Measurements from ENCODE around the gene CDIP1.

Gene CDIP1

GRCh38 chr16:4487955-4488498, 50.5 kb downstream of the CDIP1 start:
- peak overlapping the region; percentile 71 for H3K4me2 ChIP-seq (ENCODE audit: low read depth, low read length, poor library complexity, severe bottlenecking)
- TF ChIP-seq EZH2phosphoT487 (IDR thresholded peaks at IDR 0.05; ENCODE audit: borderline replicate concordance) (no peak), CTCF (conservative IDR thresholded peaks at IDR 0.05; ENCODE audit: low read length) (no peak)

GRCh38 chr16:4486126-4486893, 52.3 kb downstream of the CDIP1 start:
- Histone ChIP-seq H2AFZ (ENCODE audit: low read length) (no peak overlapping the region), H3K9ac (ENCODE audit: low read depth, low read length, poor library complexity, severe bottlenecking) (no peak overlapping the region), H4K20me1 (ENCODE audit: insufficient read depth, low read length, poor library complexity, severe bottlenecking) (no peaks in the 10 kb centered on the region), H3K36me3 (ENCODE audit: insufficient read depth, low read length) (no peaks in the 10 kb centered on the region), H3K4me2 (ENCODE audit: low read depth, low read length, poor library complexity, severe bottlenecking) (no peak overlapping the region), H3K9me3 (ENCODE audit: insufficient read depth, low read depth, low read length) (no peaks in the 10 kb centered on the region), H3K9me2 (replicated peaks; ENCODE audit: low read depth, low read length) (no peaks in the 10 kb centered on the region), H3K4me3 (ENCODE audit: low read length, poor library complexity, severe bottlenecking) (no peak overlapping the region), H3K27me3 (ENCODE audit: insufficient read depth, low read length, poor library complexity, severe bottlenecking) (no peaks in the 10 kb centered on the region), H3F3A (ENCODE audit: low read depth) (peaks cover 2% of the 10 kb centered on the region; the same call in 1 of the 2 replicates), H3K79me2 (ENCODE audit: insufficient read depth, low read length) (peaks cover 21% of the 10 kb centered on the region; the same call in 1 of the 2 replicates), H3K4me1 (ENCODE audit: insufficient read depth, low read length, poor library complexity, severe bottlenecking) (peaks cover 20% of the 10 kb centered on the region)
- TF ChIP-seq EZH2phosphoT487 (IDR thresholded peaks at IDR 0.05; ENCODE audit: borderline replicate concordance) (no peak), CTCF (conservative IDR thresholded peaks at IDR 0.05; ENCODE audit: low read length) (no peak)

More at GRCh38 chr16:4487955-4488498, 50.5 kb downstream of the CDIP1 start:
- Histone ChIP-seq H3F3A (ENCODE audit: low read depth) (peaks cover 2% of the 10 kb centered on the region; the same call in 1 of the 2 replicates), H3K9ac (ENCODE audit: low read depth, low read length, poor library complexity, severe bottlenecking) (peak overlapping the region; percentile 35), H3K4me3 (ENCODE audit: low read length, poor library complexity, severe bottlenecking) (peak overlapping the region; percentile 48), H3K9me3 (ENCODE audit: insufficient read depth, low read depth, low read length) (no peaks in the 10 kb centered on the region), H4K20me1 (ENCODE audit: insufficient read depth, low read length, poor library complexity, severe bottlenecking) (no peaks in the 10 kb centered on the region), H3K4me1 (ENCODE audit: insufficient read depth, low read length, poor library complexity, severe bottlenecking) (peaks cover 20% of the 10 kb centered on the region), H3K9me2 (replicated peaks; ENCODE audit: low read depth, low read length) (no peaks in the 10 kb centered on the region), H3K36me3 (ENCODE audit: insufficient read depth, low read length) (no peaks in the 10 kb centered on the region), H2AFZ (ENCODE audit: low read length) (no peak overlapping the region), H3K27me3 (ENCODE audit: insufficient read depth, low read length, poor library complexity, severe bottlenecking) (no peaks in the 10 kb centered on the region), H3K79me2 (ENCODE audit: insufficient read depth, low read length) (peaks cover 13% of the 10 kb centered on the region; the same call in 1 of the 2 replicates)

GRCh38 chr16:4481963-4482362, 56.6 kb downstream of the CDIP1 start:
- H3K79me2 ChIP-seq (ENCODE audit: insufficient read depth, low read length), result peaks cover 27% of the 10 kb centered on the region; the same call in 1 of the 2 replicates
- H3K9ac ChIP-seq (ENCODE audit: low read depth, low read length, poor library complexity, severe bottlenecking), result no peak overlapping the region
- no peaks in the 10 kb centered on the region for H3K9me3 ChIP-seq (ENCODE audit: insufficient read depth, low read depth, low read length)
- TF ChIP-seq CTCF (conservative IDR thresholded peaks at IDR 0.05; ENCODE audit: low read length) (no peak), EZH2phosphoT487 (IDR thresholded peaks at IDR 0.05; ENCODE audit: borderline replicate concordance) (no peak)
- no peaks in the 10 kb centered on the region for H3K9me2 ChIP-seq (replicated peaks; ENCODE audit: low read depth, low read length)
- H3K4me3 ChIP-seq (ENCODE audit: low read length, poor library complexity, severe bottlenecking), result no peak overlapping the region
- no peaks in the 10 kb centered on the region for H4K20me1 ChIP-seq (ENCODE audit: insufficient read depth, low read length, poor library complexity, severe bottlenecking)
- H3K36me3 ChIP-seq (ENCODE audit: insufficient read depth, low read length), result no peaks in the 10 kb centered on the region
- peak overlapping the region; percentile 31 for H3K4me2 ChIP-seq (ENCODE audit: low read depth, low read length, poor library complexity, severe bottlenecking)
- no peaks in the 10 kb centered on the region for H3K27me3 ChIP-seq (ENCODE audit: insufficient read depth, low read length, poor library complexity, severe bottlenecking)
- H3F3A ChIP-seq (ENCODE audit: low read depth), result no peaks in the 10 kb centered on the region
- no peak overlapping the region for H2AFZ ChIP-seq (ENCODE audit: low read length)
- H3K4me1 ChIP-seq (ENCODE audit: insufficient read depth, low read length, poor library complexity, severe bottlenecking), result no peaks in the 10 kb centered on the region
